GM18511 (cell line): ENCODE measurements around the gene SVBP.
"Not testable (repeated sequence)": the region's sequence is repeated elsewhere in the genome, so short reads cannot be mapped to it uniquely, and the experiment has no call there.

ENCODE experiments used
- ATAC-seq: cut with Tn5 transposase; IDR thresholded peaks from one replicate; pipeline ENCODE4 v1.9.1; 2021; ENCODE audit warnings: mild to moderate bottlenecking, moderate library complexity; ENCODE audit not compliant: unreplicated experiment

The SVBP gene, protein sequence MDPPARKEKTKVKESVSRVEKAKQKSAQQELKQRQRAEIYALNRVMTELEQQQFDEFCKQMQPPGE

DNA sequence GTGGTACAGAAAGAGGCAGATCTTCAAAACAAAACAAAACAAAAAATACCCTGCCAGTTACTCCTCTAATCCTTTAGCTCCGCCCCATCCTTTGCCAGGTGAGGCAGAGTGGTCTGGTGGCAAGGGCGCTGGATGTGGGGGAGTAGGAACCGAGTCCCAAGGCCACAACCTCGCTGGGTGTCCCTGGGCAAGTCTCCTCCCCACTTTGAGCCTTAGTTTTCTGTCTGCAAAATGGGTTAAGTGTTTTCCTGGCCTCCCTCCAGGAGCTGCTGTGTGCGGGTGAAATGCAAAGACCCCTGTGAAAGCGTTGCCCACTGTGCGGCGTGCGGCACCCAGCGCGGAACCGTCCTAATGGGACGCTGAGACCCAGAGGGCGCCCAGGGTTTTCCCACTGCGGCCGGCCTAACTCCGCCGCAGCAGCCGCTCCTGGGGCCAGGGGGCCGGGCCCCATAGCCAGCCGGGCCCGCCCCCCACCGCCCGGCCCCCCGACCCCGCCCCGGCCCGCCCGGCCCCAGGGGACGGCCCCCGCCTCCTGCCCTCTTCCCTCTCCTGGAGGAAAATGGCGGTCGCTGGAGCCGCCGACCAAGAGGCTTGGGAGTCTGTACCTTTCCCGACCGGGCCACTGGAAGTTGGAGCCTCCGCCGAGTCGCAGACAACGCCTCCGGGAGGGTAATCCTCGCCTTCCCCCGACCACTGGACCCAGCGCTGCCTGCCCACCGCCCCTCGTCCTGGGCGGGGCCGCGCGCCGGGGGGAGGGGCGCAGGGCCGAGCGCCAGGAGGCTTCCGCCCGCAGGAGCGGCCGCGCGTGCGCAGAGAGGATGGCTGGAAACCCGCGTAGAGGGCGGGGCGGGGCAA, at the start of gene SVBP, which contains the start of gene ERMAP:
Gene SVBP (minus strand): TSS at position 813 of the 855 bp plus-strand sequence. CDS start 853 bp downstream, outside the sequence.
Gene ERMAP (plus strand): TSS at position 538 of the 855 bp plus-strand sequence. CDS start 13,327 bp downstream, outside the sequence.
- peak; percentile 91 for ATAC-seq

DNA sequence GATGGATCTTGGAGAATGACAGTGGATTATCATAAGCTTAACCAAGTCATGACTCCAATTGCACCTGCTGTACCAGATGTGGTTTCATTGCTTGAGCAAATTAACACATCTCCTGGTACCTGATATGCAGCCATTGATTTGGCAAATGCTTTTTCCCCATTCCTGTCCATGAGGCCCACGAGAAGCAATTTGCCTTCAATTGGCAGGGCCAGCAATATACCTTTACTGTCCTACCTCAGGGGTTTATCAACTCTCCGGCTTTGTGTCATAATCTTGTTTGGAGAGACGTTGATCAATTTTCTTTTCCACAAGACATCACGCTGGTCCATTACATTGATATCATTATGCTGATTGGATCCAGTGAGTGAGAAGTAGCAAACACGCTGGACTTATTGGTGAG, 49.4 kb upstream of the SVBP start:
- no peak for ATAC-seq

DNA sequence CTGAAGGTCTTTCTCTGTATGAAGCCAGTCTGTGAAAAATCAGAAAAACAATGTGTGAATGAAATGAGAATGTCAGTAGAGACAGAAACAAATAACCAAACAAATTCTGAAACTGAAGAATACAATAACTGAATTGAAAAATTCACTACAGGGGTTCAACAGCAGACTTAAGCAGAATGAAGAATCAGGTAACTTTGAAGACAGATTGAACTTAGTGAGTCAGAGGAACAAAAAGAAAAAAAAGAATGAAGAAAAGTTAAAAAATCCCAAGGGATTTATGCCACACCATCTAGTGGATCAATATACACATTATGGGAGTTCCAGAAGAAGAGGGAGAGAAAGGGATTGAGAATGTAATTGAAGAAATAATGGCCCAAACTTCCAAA, 43.8 kb upstream of the SVBP start:
- no peak for ATAC-seq

DNA sequence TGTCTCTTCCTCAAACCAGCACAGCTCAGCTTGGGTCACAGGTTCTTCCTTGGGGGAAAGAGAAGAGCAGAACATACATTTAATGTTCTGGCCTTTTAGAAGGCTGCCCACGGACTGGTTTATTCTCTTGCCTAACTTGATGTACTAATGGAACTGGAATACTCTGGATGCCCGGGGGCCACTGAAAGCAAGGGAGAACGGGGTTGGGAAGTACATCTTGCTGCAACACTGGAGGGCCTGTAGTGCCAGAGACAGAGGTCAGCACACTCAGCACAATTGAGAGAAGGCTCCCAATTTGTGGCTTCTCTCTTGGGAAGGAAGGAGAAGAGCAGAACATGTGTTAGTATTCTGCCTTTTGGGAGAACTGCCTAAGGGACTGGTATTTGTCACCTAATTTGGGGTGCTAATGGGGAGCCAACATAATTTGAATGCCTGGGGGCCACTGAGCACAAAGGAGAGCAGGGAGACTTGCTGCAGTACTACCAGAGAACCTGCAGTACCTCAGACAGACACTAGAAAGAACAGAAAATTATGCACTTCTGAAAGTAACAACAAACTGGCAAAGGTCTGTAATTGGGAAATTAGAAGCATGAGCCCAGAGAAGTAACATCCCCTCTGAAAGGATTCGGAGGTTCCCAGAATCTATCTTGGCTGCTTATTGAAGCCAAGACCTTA, 43.3 kb upstream of the SVBP start:
- ATAC-seq: no peak

DNA sequence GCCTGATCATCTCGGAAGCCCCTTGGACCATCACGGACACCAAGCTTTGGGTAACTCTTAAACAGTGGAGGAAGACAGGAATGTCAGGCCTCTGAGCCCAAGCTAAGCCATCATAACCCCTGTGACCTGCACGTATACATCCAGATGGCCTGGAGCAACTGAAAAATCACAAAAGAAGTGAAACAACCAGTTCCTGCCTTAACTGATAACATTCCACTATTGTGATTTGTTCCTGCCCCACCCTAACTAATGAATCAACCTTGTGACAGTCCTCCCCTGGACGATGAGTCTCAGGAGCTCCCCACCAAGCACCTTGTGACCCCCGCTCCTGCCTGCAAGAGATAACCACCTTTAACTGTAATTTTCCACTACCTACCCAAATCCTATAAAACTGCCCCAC, 42.2 kb upstream of the SVBP start:
- ATAC-seq: not testable (repeated sequence)

DNA sequence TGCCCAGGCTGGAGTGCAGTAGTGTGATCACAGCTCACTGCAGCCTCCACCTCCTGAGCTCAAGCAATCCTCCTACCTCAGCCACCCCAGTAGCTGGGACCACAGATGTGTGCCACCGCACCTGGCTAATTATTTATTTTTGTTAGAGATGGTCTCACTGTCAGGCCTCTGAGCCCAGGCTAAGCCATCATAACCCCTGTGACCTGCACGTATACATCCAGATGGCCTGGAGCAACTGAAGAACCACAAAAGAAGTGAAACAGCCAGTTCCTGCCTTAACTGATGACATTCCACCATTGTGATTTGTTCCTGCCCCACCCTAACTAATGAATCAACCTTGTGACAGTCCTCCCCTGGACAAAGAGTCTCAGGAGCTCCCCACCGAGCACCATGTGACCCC, 39.4 kb upstream of the SVBP start:
- not testable (repeated sequence) for ATAC-seq

DNA sequence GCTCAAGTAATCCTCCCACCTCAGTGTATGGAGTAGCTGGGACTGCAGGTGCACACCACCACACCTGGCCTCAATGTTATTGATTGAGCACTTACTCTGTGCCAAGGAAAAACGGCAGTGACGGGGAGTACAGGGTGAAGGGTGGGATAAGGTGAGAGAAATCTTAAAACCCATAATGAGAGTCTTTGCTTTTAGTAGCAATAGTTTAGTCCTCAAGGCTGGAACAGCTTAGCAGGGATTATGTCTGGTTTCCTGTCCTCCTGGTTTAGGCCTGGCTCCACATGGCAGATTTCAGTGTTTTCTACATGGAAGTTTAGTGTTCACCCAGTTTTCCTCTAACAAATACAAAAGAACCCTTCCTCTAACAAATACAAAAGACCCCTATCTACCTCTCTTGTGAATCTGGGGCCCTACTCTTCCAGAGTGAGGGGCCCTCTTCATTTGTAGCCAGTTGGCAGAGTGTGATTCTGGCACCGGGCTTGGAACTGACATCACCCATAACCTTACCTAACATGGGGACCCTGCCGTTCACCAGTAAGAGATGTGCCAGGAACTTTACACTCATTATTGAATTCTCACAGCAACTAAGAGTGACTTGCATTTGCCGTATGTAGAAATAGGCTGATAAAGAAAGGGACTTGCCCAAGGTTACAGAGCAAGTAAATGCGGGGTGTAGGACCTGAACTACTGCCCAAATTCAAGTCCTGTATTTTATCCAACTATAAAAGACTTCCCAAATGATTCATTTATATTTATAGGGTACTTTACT, 36.1 kb upstream of the SVBP start:
- ATAC-seq: no peak

DNA sequence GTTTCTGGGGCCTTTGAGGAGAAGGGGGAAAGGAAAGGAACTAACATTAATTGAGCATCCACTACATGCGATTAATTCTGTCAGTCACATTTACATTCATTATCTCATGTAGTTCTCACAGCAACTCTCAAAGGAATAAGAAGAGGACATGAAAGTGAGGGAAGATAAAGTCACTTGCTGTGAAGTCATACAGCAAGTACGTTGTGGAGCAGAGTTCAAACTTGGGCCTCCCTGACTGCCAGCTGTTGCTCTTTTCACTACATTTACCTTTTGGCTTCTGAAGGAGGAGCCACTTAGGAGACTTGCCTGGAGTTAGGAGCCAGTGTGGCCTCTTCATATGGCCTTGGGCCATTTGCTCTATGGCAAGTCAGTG, 35.4 kb upstream of the SVBP start:
- no peak for ATAC-seq

DNA sequence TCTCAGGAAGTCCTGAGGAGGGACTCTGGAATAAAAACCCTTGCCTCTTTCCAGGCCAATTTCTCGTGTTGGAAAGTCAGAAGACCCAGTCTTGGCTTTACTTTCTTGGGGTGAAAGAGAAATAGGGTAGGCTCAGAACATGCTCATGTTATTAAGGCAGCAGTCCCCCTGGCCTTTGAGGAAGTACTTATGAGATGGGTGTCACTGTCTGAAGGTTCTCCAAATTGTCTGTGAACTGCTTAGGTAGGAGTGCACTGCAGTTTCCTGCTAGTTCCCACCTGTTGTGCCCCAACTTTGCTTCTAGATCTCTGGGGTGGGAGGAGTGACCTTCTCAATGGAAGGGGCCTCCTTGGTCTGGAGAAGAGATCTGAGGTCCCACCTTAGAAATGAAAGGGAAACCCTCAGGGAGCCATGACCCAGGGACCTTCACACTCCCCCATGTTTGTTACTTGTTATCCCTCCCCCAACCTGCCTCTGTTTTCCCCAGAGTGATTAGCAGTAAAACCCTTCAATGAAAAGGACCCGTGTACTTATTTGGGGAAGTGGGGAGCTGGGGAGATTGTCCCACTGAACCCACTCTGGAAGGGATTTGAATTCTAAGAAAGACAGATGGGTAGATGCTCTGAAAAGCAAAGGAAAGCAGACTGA, 34.9 kb upstream of the SVBP start:
- no peak for ATAC-seq

DNA sequence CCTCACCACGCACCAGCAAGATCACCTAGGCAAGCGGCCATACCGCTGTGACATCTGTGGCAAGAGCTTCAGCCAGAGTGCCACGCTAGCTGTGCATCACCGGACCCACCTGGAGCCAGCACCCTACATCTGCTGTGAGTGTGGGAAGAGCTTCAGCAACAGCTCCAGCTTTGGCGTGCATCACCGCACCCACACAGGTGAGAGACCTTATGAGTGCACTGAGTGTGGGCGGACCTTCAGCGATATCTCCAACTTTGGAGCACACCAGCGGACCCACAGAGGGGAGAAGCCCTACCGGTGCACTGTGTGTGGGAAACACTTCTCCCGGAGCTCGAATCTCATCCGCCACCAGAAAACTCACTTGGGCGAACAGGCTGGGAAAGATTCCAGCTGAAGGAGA, 34.2 kb upstream of the SVBP start:
- no peak for ATAC-seq

DNA sequence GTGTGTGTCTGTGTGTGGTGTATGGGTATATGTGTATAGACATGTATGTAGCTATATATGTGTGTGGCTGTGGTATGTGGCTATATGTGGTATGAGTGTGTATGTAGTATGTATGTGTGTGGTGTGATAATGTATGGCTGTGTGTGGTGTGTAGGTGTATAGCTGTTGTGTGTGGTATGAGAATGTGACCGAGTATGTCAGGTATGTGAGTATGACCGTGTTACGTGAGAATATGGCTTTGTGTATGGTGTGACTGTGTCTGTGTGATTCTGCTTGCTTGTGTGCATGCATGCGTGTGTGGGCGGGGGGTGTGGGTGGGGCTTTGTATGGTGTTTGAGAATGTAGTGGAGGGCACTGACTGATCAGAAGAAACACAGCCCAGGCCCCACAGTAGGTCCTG, 32.7 kb upstream of the SVBP start:
- ATAC-seq: no peak

DNA sequence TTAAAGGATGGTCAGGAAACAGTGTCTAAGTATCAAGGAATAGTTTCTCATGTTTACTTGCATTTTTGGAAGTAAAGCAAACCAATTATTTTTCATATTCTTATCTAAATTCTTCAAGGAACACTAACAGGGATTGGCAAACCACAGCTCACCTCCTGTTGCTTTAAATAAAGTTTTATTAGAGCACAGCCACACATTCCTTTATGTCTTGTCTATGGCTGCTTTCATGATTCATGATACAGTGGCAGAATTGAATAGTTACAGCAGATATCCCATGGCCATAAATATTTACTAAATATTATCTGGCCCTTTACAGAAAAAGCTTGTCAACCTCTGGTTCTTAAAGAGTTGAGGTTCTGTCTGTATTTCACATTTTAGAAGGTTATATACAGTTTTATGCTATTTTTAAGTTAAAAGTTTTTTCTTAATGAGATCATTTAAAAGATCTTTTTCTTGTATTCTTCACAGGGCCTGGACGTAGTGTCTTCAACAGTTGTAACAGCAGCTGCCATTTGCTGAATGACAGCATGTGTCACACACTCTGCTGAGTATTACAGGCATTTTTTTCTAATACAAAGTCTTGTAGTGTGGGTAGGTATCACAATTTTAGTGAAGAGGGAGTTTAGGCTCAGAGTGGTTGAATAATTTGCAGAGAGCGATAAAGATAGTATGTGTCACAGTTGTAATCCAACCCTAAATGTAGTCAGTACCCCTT, 31.8 kb upstream of the SVBP start:
- ATAC-seq: no peak

DNA sequence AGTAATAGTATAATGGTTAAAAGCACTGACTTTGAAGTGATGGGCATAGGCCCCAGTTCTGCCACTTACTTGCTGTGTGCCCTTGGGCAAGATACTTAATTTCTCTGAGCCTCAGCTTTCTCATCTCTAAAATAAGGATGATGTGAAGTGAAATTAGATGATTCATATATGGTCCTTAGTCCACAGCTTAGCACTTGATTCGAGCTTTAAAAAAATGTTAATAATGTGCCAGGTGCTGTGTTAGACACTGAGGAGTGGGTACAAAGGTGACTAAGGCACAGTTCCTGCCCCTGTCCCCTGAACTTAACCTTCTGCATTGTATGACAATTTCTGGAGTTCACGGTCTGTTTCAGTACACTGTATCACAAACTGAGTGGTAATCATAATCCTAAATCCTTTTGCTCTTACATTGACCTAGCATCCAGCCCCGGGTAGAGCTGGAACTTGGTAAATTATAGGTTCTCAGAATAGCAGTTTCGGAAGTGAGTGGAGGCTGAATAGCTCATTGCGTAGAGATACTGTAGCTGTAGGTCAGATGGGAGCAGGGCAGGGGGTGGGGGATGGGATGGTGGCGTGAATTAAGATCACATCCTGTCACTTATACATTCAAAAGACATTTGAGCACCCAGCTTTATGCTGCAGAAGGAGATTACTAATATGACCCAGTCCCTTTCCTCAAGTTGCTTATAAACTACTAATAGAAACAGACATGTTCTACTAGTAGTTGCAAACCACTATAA, 30.7 kb upstream of the SVBP start:
- no peak for ATAC-seq

DNA sequence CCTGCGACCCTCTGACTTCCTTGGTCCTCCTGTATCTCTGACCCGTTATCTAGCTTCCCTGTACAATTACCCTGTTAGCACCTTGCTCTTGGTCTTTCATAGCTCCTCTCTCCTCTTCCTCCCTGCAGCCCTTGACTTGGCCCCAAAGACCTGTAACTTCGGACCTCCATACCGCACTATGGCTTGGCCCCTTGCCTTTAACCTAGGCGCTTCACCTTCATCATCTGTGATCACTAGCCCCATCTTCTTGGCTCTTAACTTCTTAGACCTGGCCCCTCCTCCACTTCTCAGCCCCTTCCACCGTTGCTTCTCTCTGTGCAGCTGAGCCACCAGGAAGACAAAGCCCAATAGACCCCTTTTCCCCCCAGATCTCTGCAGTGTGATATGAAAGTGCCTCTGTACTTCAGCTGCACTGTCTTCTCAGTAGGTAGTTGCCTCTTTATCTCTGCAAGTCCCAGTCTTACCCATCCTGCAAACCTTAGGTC, 30.0 kb upstream of the SVBP start:
- peak; percentile 6 for ATAC-seq

DNA sequence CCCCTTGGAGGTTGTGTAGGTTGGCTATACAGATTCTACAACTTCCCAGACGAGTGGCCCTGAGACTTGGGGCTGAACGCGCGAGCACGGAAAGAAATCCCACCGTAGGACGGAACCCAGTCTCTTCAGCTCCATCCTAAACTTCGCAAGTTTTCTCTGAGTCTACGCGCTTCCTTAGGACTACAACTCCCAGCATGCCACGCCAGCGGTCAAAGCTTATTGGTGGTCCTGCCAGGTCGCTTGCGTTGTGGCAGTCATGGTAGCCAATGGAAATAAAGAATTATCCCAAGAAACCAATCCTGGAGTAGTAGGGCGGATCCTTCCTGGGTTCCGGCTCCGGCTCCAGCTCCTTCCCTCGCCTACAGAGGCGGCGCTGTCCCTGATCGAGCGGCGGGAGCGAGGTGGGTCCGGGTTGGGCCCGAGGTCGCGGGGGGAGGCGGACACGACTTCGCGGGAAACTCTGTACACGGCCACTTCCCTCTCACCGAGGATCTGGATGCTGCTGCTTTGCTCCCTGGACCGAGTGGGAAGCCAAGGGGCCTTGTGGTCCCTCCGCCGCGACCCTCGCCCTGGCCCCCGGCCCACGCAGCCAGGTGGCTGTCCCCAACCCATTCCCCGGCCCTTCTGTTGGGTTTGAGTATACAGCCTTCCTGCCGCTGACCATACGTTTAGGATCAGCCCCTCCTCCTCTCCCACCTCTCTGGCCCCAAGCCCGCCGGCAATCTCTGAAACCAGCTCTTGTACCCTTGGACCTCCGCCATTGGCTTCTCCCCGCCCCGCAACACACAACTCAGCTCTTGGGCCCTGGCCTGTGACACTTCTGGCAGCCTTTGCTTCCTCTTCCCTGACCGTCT, 29.3 kb upstream of the SVBP start, which contains the start of gene ZNF691:
Gene ZNF691 (plus strand): TSS at position 357 of the 854 bp plus-strand sequence. CDS start 3,046 bp downstream, outside the sequence.
- ATAC-seq: peak; percentile 92

DNA sequence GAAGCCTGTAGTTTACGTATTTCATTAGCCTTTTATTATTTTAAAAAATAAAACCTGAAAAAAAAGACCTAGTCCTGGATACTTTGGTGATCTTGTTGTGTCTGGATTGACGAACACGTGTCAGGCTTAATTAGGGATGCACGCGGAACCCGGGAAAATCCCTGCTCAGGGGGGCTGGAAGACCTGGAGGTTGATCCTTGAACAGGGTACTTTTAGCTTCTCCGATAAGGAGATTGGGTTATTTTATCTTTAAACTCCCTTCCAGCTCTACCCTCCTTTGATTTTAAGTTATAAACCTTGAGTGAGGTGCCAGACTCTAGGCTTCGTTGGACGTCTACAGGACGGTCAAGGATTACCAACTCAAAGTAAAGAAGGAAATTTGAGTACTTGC, 28.7 kb upstream of the SVBP start:
- ATAC-seq: peak; percentile 28

DNA sequence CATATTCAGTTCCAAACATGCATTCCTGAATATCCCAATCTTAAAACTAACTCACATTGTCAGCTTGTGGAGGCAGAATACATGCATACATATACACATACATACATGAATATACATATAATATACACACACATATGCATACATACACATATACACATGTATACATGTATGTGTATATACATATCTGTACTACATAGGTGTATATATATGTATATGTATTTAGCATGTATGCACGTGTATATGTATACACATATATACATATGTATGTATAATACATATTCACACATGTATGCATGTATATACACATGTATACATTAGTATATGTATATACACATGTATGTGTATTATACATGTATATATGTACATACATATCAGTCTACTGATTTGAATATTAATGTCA, 28.0 kb upstream of the SVBP start:
- no peak for ATAC-seq

DNA sequence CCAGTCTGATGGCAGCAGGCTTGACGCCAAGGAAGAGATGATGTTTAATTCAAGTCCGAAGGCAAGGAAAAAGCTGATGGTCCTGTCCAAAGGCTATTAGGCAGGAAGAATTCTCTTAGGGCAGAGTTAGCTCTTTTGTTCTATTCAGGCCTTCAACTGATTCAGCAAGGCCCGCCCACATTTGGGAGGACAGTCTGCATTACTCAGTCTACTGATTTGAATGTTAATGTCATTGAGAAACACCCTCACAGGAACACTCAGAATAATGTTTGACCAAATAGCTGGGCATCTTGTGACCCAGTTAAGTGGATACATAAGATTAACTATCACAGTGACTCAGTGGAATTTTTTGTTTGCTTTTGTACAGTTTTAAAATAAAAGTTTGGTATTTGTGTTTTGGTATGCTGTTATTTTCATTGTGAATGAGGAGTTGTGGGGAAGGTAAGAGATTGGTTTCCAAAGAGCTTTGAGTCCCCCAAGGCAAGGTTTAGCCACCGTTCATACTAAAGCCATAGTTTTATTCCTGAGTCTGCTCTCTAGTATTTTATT, 27.5 kb upstream of the SVBP start:
- ATAC-seq: no peak
